Peyer's patch (tissue), 4 donors: ENCODE results near the gene SYCN.

ENCODE experiments used
- POLR2A ChIP-seq, 2 donors: fragments of 450-650 bp; IDR thresholded peaks; one replicate each; pipeline ENCODE4 v1.5.1; 2017; ENCODE audit warnings: antibody characterized with exemption in 2 of 2, mild to moderate bottlenecking in 2 of 2, moderate library complexity in 2 of 2
- TF ChIP-seq, protein P1 (sequence below), 6 experiments: fragments of 450-650 bp in 4 of 6; fragments of 200-600 bp in 2 of 6; sonication (generic) in 1 of 6; IDR thresholded peaks; one replicate each; pipeline ENCODE4 v1.5.1; 2017 to 2019; ENCODE audit warnings: antibody characterized with exemption in 6 of 6, mild to moderate bottlenecking in 3 of 6, moderate library complexity in 1 of 6

DNA sequence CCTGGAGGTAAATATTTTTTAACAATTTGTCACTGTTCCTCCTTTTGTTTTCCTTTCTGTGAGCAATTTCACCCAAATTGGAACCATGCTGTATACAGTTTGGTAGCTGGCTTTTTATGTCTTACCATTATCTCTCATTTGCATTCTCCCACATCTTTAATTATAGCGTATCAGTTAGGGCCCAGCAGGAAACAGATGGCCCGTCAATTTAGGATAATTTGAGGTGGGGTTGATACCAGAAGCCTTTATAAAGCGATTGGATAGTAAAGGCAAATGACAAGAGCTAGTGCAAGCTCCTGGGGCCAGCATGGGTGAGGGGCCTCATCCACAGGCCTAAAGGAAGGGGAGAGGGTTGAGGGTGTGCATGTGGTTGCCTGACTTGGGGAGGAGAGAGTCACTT, 48.4 kb upstream of the SYCN start:
- TF ChIP-seq, protein P1, sequence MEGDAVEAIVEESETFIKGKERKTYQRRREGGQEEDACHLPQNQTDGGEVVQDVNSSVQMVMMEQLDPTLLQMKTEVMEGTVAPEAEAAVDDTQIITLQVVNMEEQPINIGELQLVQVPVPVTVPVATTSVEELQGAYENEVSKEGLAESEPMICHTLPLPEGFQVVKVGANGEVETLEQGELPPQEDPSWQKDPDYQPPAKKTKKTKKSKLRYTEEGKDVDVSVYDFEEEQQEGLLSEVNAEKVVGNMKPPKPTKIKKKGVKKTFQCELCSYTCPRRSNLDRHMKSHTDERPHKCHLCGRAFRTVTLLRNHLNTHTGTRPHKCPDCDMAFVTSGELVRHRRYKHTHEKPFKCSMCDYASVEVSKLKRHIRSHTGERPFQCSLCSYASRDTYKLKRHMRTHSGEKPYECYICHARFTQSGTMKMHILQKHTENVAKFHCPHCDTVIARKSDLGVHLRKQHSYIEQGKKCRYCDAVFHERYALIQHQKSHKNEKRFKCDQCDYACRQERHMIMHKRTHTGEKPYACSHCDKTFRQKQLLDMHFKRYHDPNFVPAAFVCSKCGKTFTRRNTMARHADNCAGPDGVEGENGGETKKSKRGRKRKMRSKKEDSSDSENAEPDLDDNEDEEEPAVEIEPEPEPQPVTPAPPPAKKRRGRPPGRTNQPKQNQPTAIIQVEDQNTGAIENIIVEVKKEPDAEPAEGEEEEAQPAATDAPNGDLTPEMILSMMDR (IDR thresholded peaks at IDR 0.05), result no peak
- no peak for TF ChIP-seq POLR2A (IDR thresholded peaks at IDR 0.05)
